Chondrocyte (in vitro differentiated cells): Measurements from ENCODE around the gene FBXL14. TPM values are rescaled to one million over a fixed set of nuclear protein-coding genes. Genes with fewer than 3 reads are reported as not detected.

Source experiments
- DNase-seq: peaks from one replicate; pipeline ENCODE4 v3.0.0; 2021; ENCODE audit warnings: mixed read lengths, low spot score
- H3K27ac Mint-ChIP-seq: one replicate; pipeline ENCODE4 v1.8.0; 2021; ENCODE audit warnings: mild to moderate bottlenecking, moderate library complexity, mixed read lengths; ENCODE audit not compliant: unreplicated experiment
- H3K27me3 Mint-ChIP-seq: 2 replicates; pipeline ENCODE4 v1.8.0; 2021; ENCODE audit warnings: low read depth, mixed read lengths
- H3K36me3 Mint-ChIP-seq: 2 replicates; pipeline ENCODE4 v1.8.0; 2021; ENCODE audit warnings: low read depth, mixed read lengths
- H3K4me1 Mint-ChIP-seq: 2 replicates; pipeline ENCODE4 v1.8.0; 2021; ENCODE audit warnings: low read depth, mild to moderate bottlenecking, mixed read lengths
- H3K4me3 Mint-ChIP-seq: one replicate; pipeline ENCODE4 v1.8.0; 2021; ENCODE audit warnings: mild to moderate bottlenecking, moderate library complexity, mixed read lengths; ENCODE audit not compliant: unreplicated experiment
- H3K9me3 Mint-ChIP-seq: 2 replicates; pipeline ENCODE4 v1.8.0; 2021; ENCODE audit warnings: low read depth, mixed read lengths
- total RNA-seq: library from RNA; stranded (reverse); gene quantifications from 3 replicates; pipeline ENCODE4 v1.2.1, GENCODE V29; 2021
- TF ChIP-seq, protein P1 (sequence below): fragments of 200-600 bp; sonication (generic); IDR thresholded peaks from 2 replicates; pipeline ENCODE4 v1.5.0; 2021; ENCODE audit warnings: antibody characterized with exemption, mild to moderate bottlenecking, moderate library complexity

The FBXL14 gene
- total RNA-seq, 1 donor from 2014 or later: 6.3 TPM

DNA sequence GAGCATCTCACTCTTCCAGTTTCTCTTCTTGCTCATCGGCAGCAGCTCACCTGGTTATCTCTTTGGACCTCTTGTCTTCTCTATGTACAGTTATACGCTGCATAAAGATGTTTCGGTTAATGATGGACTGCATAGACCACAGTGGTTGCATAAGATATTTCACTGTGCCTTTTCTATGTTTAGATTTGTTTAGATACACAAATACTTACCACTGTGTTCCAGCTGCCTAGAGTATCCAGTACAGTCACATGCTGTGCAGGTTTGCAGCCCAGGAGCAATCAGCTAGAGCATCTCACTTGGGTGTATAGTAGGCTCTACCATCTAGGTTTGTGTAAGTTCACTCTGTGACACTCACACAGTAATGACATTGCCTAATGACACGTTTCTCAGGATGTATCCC is 57.6 kb downstream of the FBXL14 start:
- DNase-seq: no peak
- H3K36me3 Mint-ChIP-seq: no peaks in the 10 kb centered on the region
- no peaks in the 10 kb centered on the region for H3K27me3 Mint-ChIP-seq
- H3K9me3 Mint-ChIP-seq: no peaks in the 10 kb centered on the region
- H3K4me1 Mint-ChIP-seq: peaks cover 68% of the 10 kb centered on the region
- H3K4me3 Mint-ChIP-seq: no peak overlapping the region
- TF ChIP-seq, protein P1, sequence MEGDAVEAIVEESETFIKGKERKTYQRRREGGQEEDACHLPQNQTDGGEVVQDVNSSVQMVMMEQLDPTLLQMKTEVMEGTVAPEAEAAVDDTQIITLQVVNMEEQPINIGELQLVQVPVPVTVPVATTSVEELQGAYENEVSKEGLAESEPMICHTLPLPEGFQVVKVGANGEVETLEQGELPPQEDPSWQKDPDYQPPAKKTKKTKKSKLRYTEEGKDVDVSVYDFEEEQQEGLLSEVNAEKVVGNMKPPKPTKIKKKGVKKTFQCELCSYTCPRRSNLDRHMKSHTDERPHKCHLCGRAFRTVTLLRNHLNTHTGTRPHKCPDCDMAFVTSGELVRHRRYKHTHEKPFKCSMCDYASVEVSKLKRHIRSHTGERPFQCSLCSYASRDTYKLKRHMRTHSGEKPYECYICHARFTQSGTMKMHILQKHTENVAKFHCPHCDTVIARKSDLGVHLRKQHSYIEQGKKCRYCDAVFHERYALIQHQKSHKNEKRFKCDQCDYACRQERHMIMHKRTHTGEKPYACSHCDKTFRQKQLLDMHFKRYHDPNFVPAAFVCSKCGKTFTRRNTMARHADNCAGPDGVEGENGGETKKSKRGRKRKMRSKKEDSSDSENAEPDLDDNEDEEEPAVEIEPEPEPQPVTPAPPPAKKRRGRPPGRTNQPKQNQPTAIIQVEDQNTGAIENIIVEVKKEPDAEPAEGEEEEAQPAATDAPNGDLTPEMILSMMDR: no peak
- H3K27ac Mint-ChIP-seq: peak overlapping the region; percentile 10

DNA sequence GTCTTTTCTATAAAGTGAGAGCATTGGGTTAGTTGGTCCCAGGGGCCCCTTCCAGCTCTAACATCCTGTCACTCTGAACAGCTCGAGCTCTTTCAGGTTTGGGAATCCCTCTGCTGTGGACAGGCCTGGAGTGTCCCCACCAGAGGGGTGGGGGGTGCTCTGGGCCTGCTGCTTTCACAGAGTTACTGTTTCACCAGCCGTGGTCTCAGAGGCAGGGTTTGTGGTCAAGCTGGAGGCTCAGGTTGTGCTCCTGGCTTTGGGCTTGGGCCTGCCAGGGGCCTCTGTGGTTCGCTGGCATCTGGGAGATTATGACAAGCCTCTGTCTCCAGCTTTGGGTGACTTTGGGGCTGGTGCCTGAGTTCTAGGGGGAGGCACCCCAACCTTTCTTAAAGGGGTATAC is 59.6 kb downstream of the FBXL14 start:
- Mint-ChIP-seq H3K4me1 (peaks cover 64% of the 10 kb centered on the region), H3K36me3 (no peaks in the 10 kb centered on the region), H3K9me3 (no peaks in the 10 kb centered on the region), H3K27ac (peak overlapping the region; percentile 27), H3K27me3 (no peaks in the 10 kb centered on the region), H3K4me3 (no peak overlapping the region)
- TF ChIP-seq, protein P1: no peak
- DNase-seq: no peak

DNA sequence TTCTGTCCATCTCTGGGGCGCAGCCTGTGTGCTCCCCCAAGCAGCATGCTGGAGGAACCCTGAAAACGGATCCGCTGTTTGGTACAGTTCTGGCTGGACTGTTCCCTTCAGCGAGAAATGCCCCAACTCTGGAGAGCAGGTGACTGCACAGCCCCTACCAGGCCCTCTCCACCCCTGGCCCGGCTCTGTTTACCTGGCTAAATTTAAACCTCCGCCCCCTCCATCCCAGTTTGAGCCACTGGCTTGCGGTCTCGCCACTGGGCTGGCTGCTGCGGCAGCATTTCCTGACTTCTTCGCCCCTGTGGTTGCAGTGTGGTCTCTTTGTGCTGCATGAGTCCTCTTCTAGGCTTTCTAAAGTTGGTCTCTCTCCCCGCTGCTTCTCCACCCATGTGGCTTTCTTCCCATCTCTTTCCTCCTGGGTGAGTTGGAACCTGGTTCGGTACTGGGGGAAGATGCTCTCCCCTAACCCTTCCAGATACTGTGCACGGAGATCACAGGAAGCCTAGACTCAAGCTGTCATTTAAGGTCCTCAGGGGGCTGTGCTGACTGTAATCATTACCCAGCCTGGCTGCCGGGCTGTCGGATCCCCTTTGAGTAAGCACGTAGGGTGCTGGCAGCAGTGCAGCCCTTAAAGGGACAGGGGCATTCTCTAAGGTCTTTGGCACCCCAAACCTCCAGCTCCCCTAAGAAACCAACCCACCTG is 60.6 kb downstream of the FBXL14 start:
- H3K4me3 Mint-ChIP-seq: peak overlapping the region; percentile 80
- H3K4me1 Mint-ChIP-seq: peaks cover 69% of the 10 kb centered on the region

DNA sequence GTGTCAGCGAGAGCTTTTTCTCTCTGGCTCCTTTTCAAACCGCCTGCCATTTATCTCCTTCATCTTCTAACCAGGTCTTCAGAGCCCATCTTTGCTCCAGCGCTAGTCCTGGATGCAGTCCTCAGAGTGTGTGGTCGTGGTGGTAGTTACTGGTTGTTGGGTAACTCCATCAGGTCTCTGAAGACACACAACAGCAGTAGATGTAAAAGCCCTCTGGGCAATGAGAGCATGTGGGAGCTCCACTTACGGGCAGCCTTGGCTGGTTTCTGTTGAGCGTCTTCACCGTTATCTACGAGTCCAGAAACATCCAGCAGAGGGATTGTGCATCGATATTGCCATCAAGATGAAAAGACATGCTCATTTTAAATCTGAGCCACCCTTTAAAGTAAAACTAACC is 61.2 kb downstream of the FBXL14 start:
- TF ChIP-seq, protein P1: peak; percentile 41
- Mint-ChIP-seq H3K4me1 (peaks cover 74% of the 10 kb centered on the region), H3K9me3 (no peaks in the 10 kb centered on the region), H3K36me3 (no peaks in the 10 kb centered on the region), H3K27me3 (no peaks in the 10 kb centered on the region), H3K27ac (peak overlapping the region; percentile 74), H3K4me3 (peak overlapping the region; percentile 80)
- DNase-seq: no peak

More for the DNA sequence above, 60.6 kb downstream of the FBXL14 start:
- TF ChIP-seq, protein P1: no peak
- Mint-ChIP-seq H3K9me3 (no peaks in the 10 kb centered on the region), H3K27ac (peak overlapping the region; percentile 76), H3K36me3 (no peaks in the 10 kb centered on the region), H3K27me3 (no peaks in the 10 kb centered on the region)
- DNase-seq: no peak

DNA sequence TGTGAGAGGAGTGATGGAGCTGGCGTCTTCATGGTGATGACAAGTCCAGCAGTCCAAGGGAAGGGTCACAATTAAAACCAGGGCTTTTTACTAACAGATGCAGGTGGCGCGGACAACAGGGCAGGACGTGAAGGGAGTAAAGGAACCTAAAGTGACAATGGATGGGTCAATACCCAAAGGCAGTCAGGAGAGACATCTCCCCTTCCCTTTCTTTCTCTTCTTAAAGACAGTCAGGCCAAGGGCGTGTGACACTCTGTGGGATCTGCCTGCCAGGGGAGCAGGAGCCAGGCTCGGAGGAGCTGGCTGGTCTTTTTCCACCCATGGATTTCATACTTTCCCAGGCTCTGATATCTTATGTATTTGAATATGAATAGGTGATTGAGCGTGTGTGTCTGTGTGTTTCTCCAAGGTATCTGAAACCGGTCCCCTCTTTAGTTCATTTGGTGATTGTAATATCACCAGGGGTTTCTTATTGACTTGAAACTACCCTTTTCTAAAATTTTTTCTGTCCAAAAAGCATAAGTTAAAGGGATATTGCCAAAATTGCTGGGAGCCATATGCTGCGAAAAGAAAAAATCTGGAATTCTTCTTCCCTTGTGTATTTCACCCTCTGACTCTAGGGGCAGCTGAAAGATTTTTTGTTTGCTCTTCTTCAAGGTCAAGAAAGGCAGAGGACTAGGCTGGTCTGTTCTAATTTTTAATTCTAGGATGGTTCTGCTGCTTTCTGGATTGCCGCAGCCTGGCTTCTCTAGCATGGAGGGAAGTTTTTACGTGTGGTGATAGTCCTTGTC is 61.8 kb downstream of the FBXL14 start:
- Mint-ChIP-seq H3K36me3 (no peaks in the 10 kb centered on the region), H3K9me3 (no peaks in the 10 kb centered on the region), H3K4me3 (peak overlapping the region; percentile 80), H3K27ac (peak overlapping the region; percentile 74), H3K4me1 (peaks cover 78% of the 10 kb centered on the region), H3K27me3 (no peaks in the 10 kb centered on the region)
- no peak for DNase-seq
- TF ChIP-seq, protein P1: peak; percentile 24
